Activated T-helper 1 cell treated with Interleukin-2 at 50 U/mL for 16 hours (primary cell): ENCODE measurements around the gene RGCC.

Experiments used
- DNase-seq: peaks from one replicate; pipeline ENCODE4 v3.0.0-alpha.2; 2020; ENCODE audit warnings: low read depth

RGCC gene

GRCh38 chr13:41453620-41454019 is 3.7 kb upstream of the RGCC start:
- DNase-seq = no peak

- no peak for DNase-seq
These were observed 3.2 kb upstream of the RGCC start for GRCh38 chr13:41454170-41454569.

GRCh38 chr13:41455725-41456419 is 1.5 kb upstream of the RGCC start:
- DNase-seq = no peak

- DNase-seq = peak; percentile 23
These were observed 338 bp downstream of the RGCC start for GRCh38 chr13:41457589-41458186.

- DNase-seq = peak; percentile 23
These were observed 924 bp downstream of the RGCC start for GRCh38 chr13:41458187-41458760.

GRCh38 chr13:41458761-41459431 is 1.5 kb downstream of the RGCC start:
- peak; percentile 46 for DNase-seq

GRCh38 chr13:41459432-41460073 is 2.2 kb downstream of the RGCC start:
- DNase-seq = no peak

GRCh38 chr13:41460074-41460465 is 2.7 kb downstream of the RGCC start:
- DNase-seq = no peak

GRCh38 chr13:41460930-41461329 is 3.6 kb downstream of the RGCC start:
- no peak for DNase-seq

GRCh38 chr13:41461527-41462139 is 4.3 kb downstream of the RGCC start:
- DNase-seq = no peak

GRCh38 chr13:41462427-41462826 is 5.1 kb downstream of the RGCC start:
- DNase-seq = no peak

GRCh38 chr13:41463838-41464602 is 6.7 kb downstream of the RGCC start:
- DNase-seq = no peak

- DNase-seq = peak; percentile 79
These were observed 8.0 kb downstream of the RGCC start for GRCh38 chr13:41465241-41465847.

GRCh38 chr13:41465898-41466320 is 8.6 kb downstream of the RGCC start:
- no peak for DNase-seq

GRCh38 chr13:41467425-41467945 is 10.1 kb downstream of the RGCC start:
- DNase-seq = no peak

GRCh38 chr13:41468631-41469030 is 11.3 kb downstream of the RGCC start:
- no peak for DNase-seq

- DNase-seq = no peak
These were observed 12.8 kb downstream of the RGCC start for GRCh38 chr13:41470196-41470595.

- no peak for DNase-seq
These were observed 14.4 kb downstream of the RGCC start for GRCh38 chr13:41471785-41472184.

- DNase-seq = no peak
These were observed 29.9 kb downstream of the RGCC start for GRCh38 chr13:41487222-41487621.

- DNase-seq = no peak
These were observed 30.8 kb downstream of the RGCC start for GRCh38 chr13:41488124-41488523.
